NCI-H82 treated with DMSO at 0.1 percent for 48 hours (cell line): ENCODE data around the gene TPI1.
"Not testable (repeated sequence)": the region's sequence is repeated elsewhere in the genome, so short reads cannot be mapped to it uniquely, and the experiment has no call there.

ENCODE experiments used
- DNase-seq: peaks from one replicate; lab custom pipeline; 2025; ENCODE audit not compliant: unreplicated experiment; lab: John Stamatoyannopoulos, UW

Gene TPI1

DNA sequence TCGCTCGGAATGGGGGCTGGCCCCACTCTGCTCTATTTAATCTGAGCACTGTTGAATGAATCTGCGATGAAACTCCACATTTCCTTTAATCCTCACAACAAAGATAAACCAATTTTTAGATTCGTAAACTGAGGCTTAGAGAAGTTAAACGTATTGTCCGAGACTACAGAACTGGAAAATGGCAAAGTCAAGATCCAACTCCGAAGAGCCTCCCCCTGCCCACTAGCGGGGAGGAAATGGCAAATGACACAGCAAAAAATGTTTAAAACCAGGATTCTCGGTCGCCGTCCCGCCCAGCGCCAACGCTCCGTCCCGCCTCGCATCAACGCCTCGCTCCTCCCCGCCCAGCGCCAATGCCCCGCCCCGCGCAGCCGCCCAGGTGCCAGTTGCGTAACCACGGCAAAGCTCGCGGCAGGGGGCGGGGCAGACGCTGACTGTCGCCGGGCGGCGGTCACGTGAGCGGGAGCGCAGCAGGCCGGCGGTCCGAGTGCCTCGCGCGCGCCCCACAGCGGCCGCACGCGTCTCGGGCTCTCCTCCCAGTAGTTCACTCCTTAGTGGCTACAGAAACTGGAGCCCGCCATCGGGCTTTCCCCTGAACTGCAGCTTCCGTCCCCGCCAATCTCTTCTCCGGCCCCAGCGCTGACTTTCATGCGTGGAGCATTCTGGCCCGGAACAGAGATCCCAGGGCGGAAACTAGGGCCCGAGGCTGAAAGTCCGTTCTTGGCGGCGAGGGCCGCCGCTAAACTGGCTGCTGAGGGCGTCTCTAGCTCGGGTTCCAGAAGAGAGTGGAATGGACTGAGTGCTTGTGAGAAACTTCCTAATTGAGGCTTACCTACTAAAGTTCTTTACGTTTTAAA lies 23.7 kb downstream of the TPI1 start:
- peak; percentile 92 for DNase-seq

DNA sequence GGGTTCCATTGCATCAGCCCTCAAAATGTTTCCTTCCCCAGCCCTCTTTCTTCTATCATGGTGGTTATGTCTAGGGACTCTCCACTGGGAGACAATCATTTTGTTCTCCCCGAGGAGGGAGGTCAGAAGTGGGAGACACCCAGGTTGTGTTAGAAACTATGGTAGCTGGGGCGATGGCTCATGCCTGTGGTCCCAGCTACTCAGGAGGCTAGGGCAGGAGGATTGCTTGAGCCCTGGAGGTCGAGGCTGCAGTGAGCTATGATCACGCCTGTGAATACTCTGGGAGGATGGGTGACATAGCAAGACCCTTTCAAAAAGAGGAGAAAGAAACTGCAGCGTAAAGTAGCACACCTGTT lies 24.3 kb downstream of the TPI1 start:
- no peak for DNase-seq

DNA sequence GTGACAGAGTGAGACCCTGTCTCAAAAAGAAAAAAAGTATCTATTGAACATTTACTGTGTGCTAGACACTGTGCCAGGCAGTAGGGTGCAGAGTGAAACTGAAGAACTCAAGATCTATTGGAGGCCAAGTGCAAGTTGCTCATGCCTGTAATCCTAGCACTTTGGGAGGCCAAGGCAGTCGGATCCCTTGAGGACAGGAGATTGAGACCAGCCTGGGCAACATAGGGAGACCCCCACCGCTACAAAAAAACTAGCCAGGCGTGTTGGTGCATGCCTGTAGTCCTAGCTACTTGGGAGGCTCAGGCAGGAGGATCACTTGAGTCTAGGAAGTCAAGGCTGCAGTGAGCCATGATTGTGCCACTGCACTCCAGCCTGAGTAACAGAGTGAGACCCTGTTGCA lies 25.4 kb downstream of the TPI1 start:
- DNase-seq = not testable (repeated sequence)

GRCh38 chr12:6894321-6894720 lies 27.0 kb downstream of the TPI1 start:
- DNase-seq = no peak

DNA sequence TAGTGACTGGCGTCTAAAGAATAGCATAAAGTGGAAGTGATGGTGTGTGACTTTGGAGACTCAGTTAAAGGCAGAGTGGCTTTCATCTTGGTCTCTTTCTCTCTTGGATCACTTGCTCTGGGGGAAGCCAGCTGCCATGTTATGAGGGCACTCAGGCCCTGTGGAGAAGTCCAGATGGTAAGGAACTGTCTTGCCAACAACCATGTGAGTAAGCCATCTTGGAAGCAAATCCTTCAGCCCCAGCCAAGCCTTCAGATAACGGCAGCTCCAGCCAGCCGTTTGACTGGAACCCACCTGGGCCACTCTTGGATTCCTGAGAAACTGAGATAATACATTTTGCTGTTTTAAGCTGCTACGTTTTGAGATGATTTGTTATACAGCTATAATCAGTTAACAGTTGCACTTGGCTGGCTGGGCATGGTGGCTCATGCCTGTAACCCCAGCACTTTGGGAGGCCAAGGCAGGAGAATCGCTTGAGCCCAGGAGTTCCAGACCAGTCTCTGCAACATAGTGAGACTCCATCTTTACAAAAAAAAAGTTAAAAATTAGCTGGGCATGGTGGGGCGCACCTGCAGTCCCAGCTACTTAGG lies 29.6 kb downstream of the TPI1 start:
- DNase-seq = no peak

GRCh38 chr12:6899427-6899826 lies 32.1 kb downstream of the TPI1 start:
- no peak for DNase-seq

DNA sequence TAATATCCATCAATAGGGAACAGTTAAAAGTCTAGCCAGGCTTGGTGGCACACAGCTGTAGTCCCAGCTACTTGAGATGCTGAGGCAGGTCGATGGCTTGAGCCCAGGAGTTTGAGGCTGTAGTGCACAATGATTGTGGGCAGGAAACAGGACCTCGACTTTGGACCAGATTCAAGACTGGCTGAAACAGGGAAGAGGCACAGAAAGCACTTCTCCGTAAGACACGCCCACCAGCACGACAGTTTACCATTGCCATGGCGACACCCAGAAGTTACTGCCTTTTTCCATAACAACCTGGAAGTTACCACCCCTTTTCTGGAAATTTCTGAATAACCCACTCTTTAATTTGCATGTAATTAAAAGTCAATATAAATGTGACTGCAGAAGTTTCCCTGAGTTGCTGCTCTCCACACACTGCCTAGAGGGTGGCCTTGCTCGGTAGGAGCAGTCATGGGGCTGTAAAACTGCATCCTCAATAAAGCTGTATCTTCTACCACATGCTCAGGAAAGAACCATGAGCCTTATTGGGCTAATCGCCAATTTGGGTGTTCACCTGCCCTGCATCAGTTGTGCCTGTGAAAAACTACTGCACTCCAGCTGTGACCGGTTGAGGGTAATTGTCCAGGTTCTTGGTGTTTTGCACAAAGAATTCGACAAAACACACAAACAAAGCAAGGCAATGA lies 32.6 kb downstream of the TPI1 start:
- no peak for DNase-seq

- DNase-seq = no peak
Observed at GRCh38 chr12:6902448-6902847, 35.1 kb downstream of the TPI1 start.

DNA sequence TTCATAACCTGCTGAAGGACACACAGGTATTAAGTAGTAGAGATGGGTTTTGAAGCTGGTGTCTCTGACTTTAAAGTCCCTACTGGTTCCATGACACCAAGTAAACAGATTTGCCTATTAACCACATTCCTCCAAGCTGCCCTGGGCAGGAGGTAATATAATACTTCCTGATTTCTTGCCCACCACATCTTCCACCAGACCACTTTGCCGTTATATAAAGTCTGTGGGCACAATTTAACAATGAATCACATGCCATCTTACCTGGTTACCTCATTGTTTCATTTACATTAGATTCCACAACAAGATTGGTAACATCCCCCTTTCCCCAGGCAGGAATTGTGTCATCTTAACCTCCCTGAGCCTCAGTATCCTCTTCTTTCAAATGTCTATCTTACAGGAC lies 36.4 kb downstream of the TPI1 start:
- DNase-seq = no peak

- peak; percentile 96 for DNase-seq
Observed at GRCh38 chr12:6904280-6905276, 37.2 kb downstream of the TPI1 start, which contains the start of gene LRRC23. TSS of gene LRRC23 (plus strand) at chr12:6904822. CDS start at chr12:6905634, 812 bp downstream.

- no peak for DNase-seq
Observed at GRCh38 chr12:6905414-6906040, 38.2 kb downstream of the TPI1 start.

GRCh38 chr12:6908141-6908540 lies 40.8 kb downstream of the TPI1 start:
- DNase-seq = not testable (repeated sequence)

DNA sequence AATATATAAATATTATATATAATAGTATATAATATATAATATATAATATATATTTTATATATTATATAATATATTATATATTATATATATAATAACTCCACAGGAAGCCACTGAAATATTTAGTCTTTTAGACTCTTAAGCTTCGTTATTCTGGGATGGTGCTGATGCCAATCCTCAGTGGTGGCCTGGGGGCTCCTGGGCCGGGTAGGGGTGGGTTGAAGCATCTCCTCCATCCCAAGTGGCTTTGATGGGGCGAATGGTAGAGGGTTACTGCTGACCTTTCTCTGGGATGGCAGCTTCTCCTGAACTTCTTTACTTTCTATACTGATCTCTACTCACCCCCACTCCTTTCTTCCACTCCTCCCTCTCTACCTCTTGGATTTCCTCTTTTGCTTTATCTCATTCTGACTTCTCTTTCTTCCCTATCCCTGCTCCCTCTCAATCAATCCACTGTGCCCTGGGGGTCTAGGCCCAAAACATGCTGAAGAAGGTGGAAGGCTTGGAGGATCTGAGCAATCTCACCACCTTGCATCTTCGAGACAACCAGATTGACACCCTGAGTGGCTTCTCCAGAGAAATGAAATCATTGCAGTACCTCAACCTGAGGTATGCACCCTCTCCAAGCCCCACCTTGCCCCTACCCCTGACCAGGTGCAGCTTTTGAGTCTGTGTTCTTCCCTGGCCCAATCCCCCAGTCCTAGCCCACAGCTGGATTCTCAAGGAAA lies 42.3 kb downstream of the TPI1 start:
- DNase-seq = no peak

GRCh38 chr12:6912164-6912935 lies 45.0 kb downstream of the TPI1 start:
- no peak for DNase-seq

GRCh38 chr12:6914246-6914946 lies 47.1 kb downstream of the TPI1 start, which contains the start of gene ENO2:
TSS of gene ENO2 (plus strand) at chr12:6914580. CDS start at chr12:6915833, 1,253 bp downstream.
- DNase-seq = no peak

- DNase-seq = peak; percentile 92
Observed at GRCh38 chr12:6914947-6915788, 47.8 kb downstream of the TPI1 start.

- no peak for DNase-seq
Observed at GRCh38 chr12:6915789-6916285, 48.5 kb downstream of the TPI1 start.
